ENCODE results near the gene HELZ2. TPM values are rescaled to one million over a fixed set of nuclear protein-coding genes. Genes with fewer than 3 reads are reported as not detected.

The HELZ2 gene
- polyA plus RNA-seq, 3 donors, result 3.0 to 15.5 (median 3.3) TPM

GRCh38 chr20:63538204-63539091, 35.6 kb downstream of the HELZ2 start:
- Mint-ChIP-seq H3K27ac (peak overlapping the region in 2 of 7 donors; percentile 54 to 80), H3K36me3 (peaks cover 0 to 2% of the 10 kb centered on the region in 2 donors), H3K4me3 (peak overlapping the region in 1 of 2 donors; percentile 63), H3K4me1 (peaks cover 16% of the 10 kb centered on the region), H3K9me3 (peaks cover 0 to 3% (median 0%) of the 10 kb centered on the region in 7 donors), H3K27me3 (ENCODE audit: low read depth in 3 of 3) (peaks cover 9 to 24% (median 13%) of the 10 kb centered on the region in 3 donors)
- Histone ChIP-seq H3K4me2 (replicated peaks; ENCODE audit: extremely low read depth, low read length, poor library complexity, severe bottlenecking) (peak overlapping the region; percentile 82), H2AFZ (ENCODE audit: insufficient read depth, low read depth, low read length, poor library complexity, severe bottlenecking) (peak overlapping the region; percentile 61), H3K27me3 (ENCODE audit: control insufficient read depth in 2 of 2, insufficient read depth in 2 of 2, low read length in 2 of 2) (peaks cover 0 to 21% of the 10 kb centered on the region in 2 donors), H4K20me1 (ENCODE audit: insufficient read depth, low read length) (no peaks in the 10 kb centered on the region), H3K4me1 (ENCODE audit: control insufficient read depth in 1 of 2, insufficient read depth in 2 of 2, low read length in 2 of 2) (peaks cover 23 to 28% of the 10 kb centered on the region in 2 donors), H3K4me3 (replicated peaks in 1 of 3; ENCODE audit: low read depth in 2 of 3, low read length in 3 of 3) (peak overlapping the region in 1 of 3 experiments; percentile 77), H3K36me3 (replicated peaks in 1 of 2; ENCODE audit: control insufficient read depth in 1 of 2, insufficient read depth in 2 of 2, low read length in 2 of 2) (no peaks in the 10 kb centered on the region), H3K9ac (ENCODE audit: insufficient read depth, low read length, poor library complexity, severe bottlenecking) (no peak overlapping the region), H3K79me2 (ENCODE audit: insufficient read depth, low read length) (no peaks in the 10 kb centered on the region), H3K27ac (ENCODE audit: low read depth in 1 of 2, low read length in 2 of 2) (peak overlapping the region in 1 of 2 donors; percentile 90), H3K9me3 (replicated peaks in 1 of 2; ENCODE audit: control insufficient read depth in 1 of 2, insufficient read depth in 1 of 2, low read length in 2 of 2) (no peaks in the 10 kb centered on the region)
- DNase-seq, result peak in 2 of 3 donors; percentile 29 to 59
- intact Hi-C loops (cut with micrococcal nuclease), result loop anchor here (5.0 to 10.0 kb wide), 7 partner anchors 39 to 444 kb away; partner anchors contain the start of genes GMEB2 (in 2 of the 2), ABHD16B (in 1 of the 2), PRPF6 (in 1 of the 2) and TPD52L2 (in 1 of the 2)
- TF ChIP-seq CTCF (IDR thresholded peaks at IDR 0.05), result peak; percentile 45
- 89% methylated on average over 7 of the region's 27 CpGs for WGBS (ENCODE audit: insufficient coverage)

GRCh38 chr20:63537525-63538203, 36.4 kb downstream of the HELZ2 start:
- Histone ChIP-seq H3K36me3 (replicated peaks in 1 of 2; ENCODE audit: control insufficient read depth in 1 of 2, insufficient read depth in 2 of 2, low read length in 2 of 2) (no peaks in the 10 kb centered on the region), H2AFZ (ENCODE audit: insufficient read depth, low read depth, low read length, poor library complexity, severe bottlenecking) (peak overlapping the region; percentile 80), H3K4me1 (ENCODE audit: control insufficient read depth in 1 of 2, insufficient read depth in 2 of 2, low read length in 2 of 2) (peaks cover 23 to 28% of the 10 kb centered on the region in 2 donors), H3K9ac (ENCODE audit: insufficient read depth, low read length, poor library complexity, severe bottlenecking) (peak overlapping the region; percentile 77), H3K9me3 (replicated peaks in 1 of 2; ENCODE audit: control insufficient read depth in 1 of 2, insufficient read depth in 1 of 2, low read length in 2 of 2) (no peaks in the 10 kb centered on the region), H3K4me3 (replicated peaks in 1 of 3; ENCODE audit: low read depth in 2 of 3, low read length in 3 of 3) (peak overlapping the region; percentile 13 to 77 (median 41)), H3K4me2 (replicated peaks; ENCODE audit: extremely low read depth, low read length, poor library complexity, severe bottlenecking) (peak overlapping the region; percentile 82), H3K27ac (ENCODE audit: low read depth in 1 of 2, low read length in 2 of 2) (peak overlapping the region; percentile 89 to 90), H3K79me2 (ENCODE audit: insufficient read depth, low read length) (no peaks in the 10 kb centered on the region), H4K20me1 (ENCODE audit: insufficient read depth, low read length) (no peaks in the 10 kb centered on the region), H3K27me3 (ENCODE audit: control insufficient read depth in 2 of 2, insufficient read depth in 2 of 2, low read length in 2 of 2) (peaks cover 0 to 18% of the 10 kb centered on the region in 2 donors)
- Mint-ChIP-seq H3K4me1 (peaks cover 16% of the 10 kb centered on the region), H3K9me3 (peaks cover 0 to 3% (median 0%) of the 10 kb centered on the region in 7 donors), H3K4me3 (peak overlapping the region; percentile 65 to 84), H3K27me3 (ENCODE audit: low read depth in 3 of 3) (peaks cover 9 to 22% (median 13%) of the 10 kb centered on the region in 3 donors), H3K36me3 (peaks cover 0 to 2% of the 10 kb centered on the region in 2 donors), H3K27ac (peak overlapping the region; percentile 82 to 93 (median 90))
- DNase-seq, result peak; percentile 96 to 98 (median 97)
- WGBS (ENCODE audit: insufficient coverage), result 1% methylated on average over 30 of the region's 34 CpGs
- TF ChIP-seq CTCF (IDR thresholded peaks at IDR 0.05), result peak; percentile 96
- intact Hi-C loops (cut with micrococcal nuclease), result loop anchor here (1.0 to 10.0 kb wide), 10 partner anchors 17 to 445 kb away; partner anchors contain the start of genes GMEB2 (in 2 of the 2), PPDPF (in 2 of the 2), ABHD16B (in 1 of the 2) and PRPF6 (in 1 of the 2)

Measured in CD14-positive monocyte (primary cell).